ENCODE data around the gene LTBP3.

LTBP3 gene

DNA sequence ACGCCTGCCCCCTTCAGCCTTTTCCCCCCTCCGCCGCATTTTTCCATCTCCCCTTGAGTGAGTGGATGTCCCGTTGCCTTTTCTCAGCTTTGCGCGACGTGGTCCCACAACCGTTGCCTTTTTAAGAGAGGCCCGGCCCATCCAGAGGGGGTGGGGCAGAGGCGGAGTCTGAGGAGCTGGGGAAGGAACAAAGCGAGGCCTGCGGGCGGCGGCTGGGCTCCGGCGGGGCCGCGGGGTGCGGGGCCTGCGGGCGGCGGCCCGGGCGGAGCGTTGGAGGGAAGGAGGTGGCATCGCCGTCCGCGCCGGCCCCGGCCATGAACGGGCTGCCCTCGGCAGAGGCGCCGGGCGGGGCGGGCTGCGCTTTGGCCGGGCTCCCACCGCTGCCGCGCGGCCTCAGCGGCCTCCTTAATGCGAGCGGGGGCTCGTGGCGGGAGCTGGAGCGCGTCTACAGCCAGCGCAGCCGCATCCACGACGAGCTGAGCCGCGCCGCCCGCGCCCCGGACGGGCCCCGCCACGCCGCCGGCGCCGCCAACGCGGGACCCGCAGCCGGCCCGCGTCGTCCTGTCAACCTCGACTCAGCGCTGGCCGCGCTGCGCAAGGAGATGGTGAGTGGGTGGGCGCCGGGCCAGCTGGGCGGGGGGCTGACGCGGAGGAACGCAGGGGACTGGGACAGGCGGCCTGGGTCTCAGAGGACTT is 14.3 kb upstream of the LTBP3 start, which contains the start of gene FAM89B:
TSS of gene FAM89B (plus strand) at position 183 of the 696 bp plus-strand sequence. CDS start at position 315, 132 bp downstream.
- Histone ChIP-seq H3K27ac (ENCODE audit: extremely low read depth, low read depth, low read length) (peak within 1 kb of the TSS; percentile 83; the same call in 1 of the 2 replicates), H3K4me1 (ENCODE audit: control insufficient read depth, insufficient read depth, low read length) (peaks cover 17% of the 10 kb centered on the region; the same call in 1 of the 2 replicates), H3K9me3 (ENCODE audit: control insufficient read depth, insufficient read depth, low read depth, low read length) (no peaks in the 10 kb centered on the region), H3K36me3 (ENCODE audit: control insufficient read depth in 2 of 2, insufficient read depth in 1 of 2, low read length in 2 of 2) (peaks cover 0 to 17% of the 10 kb centered on the region in 2 experiments; a peak in 1 of 3 replicates), H3K4me3 (ENCODE audit: low read depth, low read length) (peak within 1 kb of the TSS; percentile 74)
- CTCF ChIA-PET, result interaction anchor here (0.6 to 5.6 kb wide), 20 partner anchors 10 to 437 kb away, joined by 3 to 133 read pairs (median 4); partner anchors contain the start of genes KAT5 and LTBP3
- POLR2A ChIA-PET, result interaction anchor here (0.5 to 4.2 kb wide), 22 partner anchors 11 to 320 kb away, joined by 3 to 39 read pairs (median 4); partner anchors contain the start of genes DPF2, KAT5, LTBP3 and MALAT1
- TF ChIP-seq, protein P1, sequence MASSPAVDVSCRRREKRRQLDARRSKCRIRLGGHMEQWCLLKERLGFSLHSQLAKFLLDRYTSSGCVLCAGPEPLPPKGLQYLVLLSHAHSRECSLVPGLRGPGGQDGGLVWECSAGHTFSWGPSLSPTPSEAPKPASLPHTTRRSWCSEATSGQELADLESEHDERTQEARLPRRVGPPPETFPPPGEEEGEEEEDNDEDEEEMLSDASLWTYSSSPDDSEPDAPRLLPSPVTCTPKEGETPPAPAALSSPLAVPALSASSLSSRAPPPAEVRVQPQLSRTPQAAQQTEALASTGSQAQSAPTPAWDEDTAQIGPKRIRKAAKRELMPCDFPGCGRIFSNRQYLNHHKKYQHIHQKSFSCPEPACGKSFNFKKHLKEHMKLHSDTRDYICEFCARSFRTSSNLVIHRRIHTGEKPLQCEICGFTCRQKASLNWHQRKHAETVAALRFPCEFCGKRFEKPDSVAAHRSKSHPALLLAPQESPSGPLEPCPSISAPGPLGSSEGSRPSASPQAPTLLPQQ (tag by site-specific recombination; IDR thresholded peaks at IDR 0.05), result peak; percentile 100
- TF ChIP-seq ZSCAN30 (tag by site-specific recombination; IDR thresholded peaks at IDR 0.05), result no peak
- TF ChIP-seq ZNF157 (tag by site-specific recombination; IDR thresholded peaks at IDR 0.05), result no peak
- no peak for TF ChIP-seq ZNF701 (tag by site-specific recombination; IDR thresholded peaks at IDR 0.05)
- no peak for TF ChIP-seq ZNF274 (IDR thresholded peaks at IDR 0.05; ENCODE audit: low read length)
- no peak for TF ChIP-seq ZNF274 (tag by site-specific recombination; IDR thresholded peaks at IDR 0.05; ENCODE audit: borderline replicate concordance)
- TF ChIP-seq GLI4 (tag by site-specific recombination; IDR thresholded peaks at IDR 0.05), result no peak
- TF ChIP-seq KLF10 (tag by site-specific recombination; IDR thresholded peaks at IDR 0.05), result peak; percentile 78; the same call in 1 of the 2 replicates
- TF ChIP-seq ZNF548 (tag by site-specific recombination; IDR thresholded peaks at IDR 0.05), result no peak
- no peak for TF ChIP-seq ZNF202 (tag by site-specific recombination; IDR thresholded peaks at IDR 0.05; ENCODE audit: borderline replicate concordance)
- peak; percentile 75; the same call in 1 of the 2 replicates for TF ChIP-seq KLF9 (tag by site-specific recombination; IDR thresholded peaks at IDR 0.05; ENCODE audit: low read depth)
- TF ChIP-seq, protein P2, sequence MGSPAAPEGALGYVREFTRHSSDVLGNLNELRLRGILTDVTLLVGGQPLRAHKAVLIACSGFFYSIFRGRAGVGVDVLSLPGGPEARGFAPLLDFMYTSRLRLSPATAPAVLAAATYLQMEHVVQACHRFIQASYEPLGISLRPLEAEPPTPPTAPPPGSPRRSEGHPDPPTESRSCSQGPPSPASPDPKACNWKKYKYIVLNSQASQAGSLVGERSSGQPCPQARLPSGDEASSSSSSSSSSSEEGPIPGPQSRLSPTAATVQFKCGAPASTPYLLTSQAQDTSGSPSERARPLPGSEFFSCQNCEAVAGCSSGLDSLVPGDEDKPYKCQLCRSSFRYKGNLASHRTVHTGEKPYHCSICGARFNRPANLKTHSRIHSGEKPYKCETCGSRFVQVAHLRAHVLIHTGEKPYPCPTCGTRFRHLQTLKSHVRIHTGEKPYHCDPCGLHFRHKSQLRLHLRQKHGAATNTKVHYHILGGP (tag by site-specific recombination; IDR thresholded peaks at IDR 0.05), result no peak
- no peak for TF ChIP-seq ZNF843 (tag by site-specific recombination; IDR thresholded peaks at IDR 0.05)
- TF ChIP-seq ZNF311 (tag by site-specific recombination; IDR thresholded peaks at IDR 0.05; ENCODE audit: borderline replicate concordance), result no peak
- no peak for TF ChIP-seq ZNF184 (tag by site-specific recombination; IDR thresholded peaks at IDR 0.05)
- TF ChIP-seq ZFP69B (tag by site-specific recombination; IDR thresholded peaks at IDR 0.05), result peak; percentile 100
- no peak for TF ChIP-seq ZNF501 (tag by site-specific recombination; IDR thresholded peaks at IDR 0.05)
- no peak for TF ChIP-seq ZNF221 (tag by site-specific recombination; IDR thresholded peaks at IDR 0.05; ENCODE audit: borderline replicate concordance)
- TF ChIP-seq FEZF1 (tag by site-specific recombination; IDR thresholded peaks at IDR 0.05), result 0 out of 2 replicates have a peak, but pooled peaks have one; percentile 13
- TF ChIP-seq ZNF132 (tag by site-specific recombination; IDR thresholded peaks at IDR 0.05; ENCODE audit: borderline replicate concordance), result no peak
- TF ChIP-seq, protein P3, sequence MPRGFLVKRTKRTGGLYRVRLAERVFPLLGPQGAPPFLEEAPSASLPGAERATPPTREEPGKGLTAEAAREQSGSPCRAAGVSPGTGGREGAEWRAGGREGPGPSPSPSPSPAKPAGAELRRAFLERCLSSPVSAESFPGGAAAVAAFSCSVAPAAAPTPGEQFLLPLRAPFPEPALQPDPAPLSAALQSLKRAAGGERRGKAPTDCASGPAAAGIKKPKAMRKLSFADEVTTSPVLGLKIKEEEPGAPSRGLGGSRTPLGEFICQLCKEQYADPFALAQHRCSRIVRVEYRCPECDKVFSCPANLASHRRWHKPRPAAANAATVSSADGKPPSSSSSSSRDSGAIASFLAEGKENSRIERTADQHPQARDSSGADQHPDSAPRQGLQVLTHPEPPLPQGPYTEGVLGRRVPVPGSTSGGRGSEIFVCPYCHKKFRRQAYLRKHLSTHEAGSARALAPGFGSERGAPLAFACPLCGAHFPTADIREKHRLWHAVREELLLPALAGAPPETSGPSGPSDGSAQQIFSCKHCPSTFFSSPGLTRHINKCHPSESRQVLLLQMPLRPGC (tag by site-specific recombination; IDR thresholded peaks at IDR 0.05), result no peak
- TF ChIP-seq, protein P4, sequence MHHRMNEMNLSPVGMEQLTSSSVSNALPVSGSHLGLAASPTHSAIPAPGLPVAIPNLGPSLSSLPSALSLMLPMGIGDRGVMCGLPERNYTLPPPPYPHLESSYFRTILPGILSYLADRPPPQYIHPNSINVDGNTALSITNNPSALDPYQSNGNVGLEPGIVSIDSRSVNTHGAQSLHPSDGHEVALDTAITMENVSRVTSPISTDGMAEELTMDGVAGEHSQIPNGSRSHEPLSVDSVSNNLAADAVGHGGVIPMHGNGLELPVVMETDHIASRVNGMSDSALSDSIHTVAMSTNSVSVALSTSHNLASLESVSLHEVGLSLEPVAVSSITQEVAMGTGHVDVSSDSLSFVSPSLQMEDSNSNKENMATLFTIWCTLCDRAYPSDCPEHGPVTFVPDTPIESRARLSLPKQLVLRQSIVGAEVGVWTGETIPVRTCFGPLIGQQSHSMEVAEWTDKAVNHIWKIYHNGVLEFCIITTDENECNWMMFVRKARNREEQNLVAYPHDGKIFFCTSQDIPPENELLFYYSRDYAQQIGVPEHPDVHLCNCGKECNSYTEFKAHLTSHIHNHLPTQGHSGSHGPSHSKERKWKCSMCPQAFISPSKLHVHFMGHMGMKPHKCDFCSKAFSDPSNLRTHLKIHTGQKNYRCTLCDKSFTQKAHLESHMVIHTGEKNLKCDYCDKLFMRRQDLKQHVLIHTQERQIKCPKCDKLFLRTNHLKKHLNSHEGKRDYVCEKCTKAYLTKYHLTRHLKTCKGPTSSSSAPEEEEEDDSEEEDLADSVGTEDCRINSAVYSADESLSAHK (tag by site-specific recombination; IDR thresholded peaks at IDR 0.05), result no peak
- 0 out of 2 replicates have a peak, but pooled peaks have one; percentile 16 for TF ChIP-seq ZFHX2 (tag by site-specific recombination; conservative IDR thresholded peaks at IDR 0.05)
- no peak for TF ChIP-seq ZNF354C (tag by site-specific recombination; IDR thresholded peaks at IDR 0.05; ENCODE audit: borderline replicate concordance, low read depth)
- TF ChIP-seq ZNF133 (tag by site-specific recombination; IDR thresholded peaks at IDR 0.05), result no peak
- peak; percentile 46; the same call in 1 of the 2 replicates for TF ChIP-seq ZBTB8A (tag by site-specific recombination; IDR thresholded peaks at IDR 0.05)
- peak; percentile 38; the same call in 1 of the 2 replicates for TF ChIP-seq SP2 (tag by site-specific recombination; IDR thresholded peaks at IDR 0.05)
- 0 out of 2 replicates have a peak, but pooled peaks have one; percentile 22 for TF ChIP-seq PATZ1 (tag by site-specific recombination; IDR thresholded peaks at IDR 0.05)
- 0 out of 2 replicates have a peak, but pooled peaks have one; percentile 17 for TF ChIP-seq SP7 (tag by site-specific recombination; IDR thresholded peaks at IDR 0.05)

Measured in HEK293 (cell line).